NCI-H1105 treated with DMSO at 0.1 percent for 48 hours (cell line): ENCODE results near the gene CARD18.
"Not testable (repeated sequence)": the region's sequence is repeated elsewhere in the genome, so short reads cannot be mapped to it uniquely, and the experiment has no call there.

Experiments used
- DNase-seq: peaks from one replicate; lab custom pipeline; 2025; lab: John Stamatoyannopoulos, UW

The CARD18 gene

DNA sequence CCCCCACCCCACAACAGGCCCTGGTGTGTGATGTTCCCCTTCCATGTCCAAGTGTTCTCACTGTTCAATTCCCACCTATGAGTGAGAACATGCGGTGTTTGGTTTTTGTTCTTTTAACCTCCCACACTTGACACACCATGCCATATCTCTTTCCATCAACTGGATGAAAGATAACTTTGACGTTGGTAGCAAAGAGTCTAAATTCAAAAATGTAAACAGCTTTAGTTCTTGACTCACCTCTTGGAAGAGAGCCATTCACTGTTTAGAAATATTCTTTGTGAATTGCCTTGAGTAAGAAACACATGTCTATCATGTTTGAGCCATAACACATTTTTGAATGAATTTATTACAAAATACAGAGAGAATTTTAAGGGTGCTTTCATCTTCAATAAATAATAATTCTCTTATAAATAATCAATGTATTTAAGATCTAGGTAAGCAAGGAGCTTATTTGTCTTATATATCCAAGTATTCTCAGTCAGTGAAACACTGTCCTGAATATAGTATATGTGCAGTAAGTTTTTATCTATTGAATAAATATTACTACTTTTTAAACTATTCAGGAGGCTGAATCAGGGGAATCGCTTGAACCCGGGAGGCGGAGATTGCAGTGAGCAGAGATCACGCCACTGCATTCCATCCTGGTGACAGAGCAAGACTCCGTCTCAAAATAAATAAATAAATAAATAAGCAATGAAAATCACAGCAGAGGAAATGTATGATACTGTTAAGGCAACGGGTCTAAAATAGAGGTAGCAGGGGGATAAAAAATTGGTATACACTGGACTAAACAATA, 6.7 kb downstream of the CARD18 start:
- no peak for DNase-seq

GRCh38 chr11:105130189-105130813, 9.3 kb downstream of the CARD18 start:
- DNase-seq = no peak

DNA sequence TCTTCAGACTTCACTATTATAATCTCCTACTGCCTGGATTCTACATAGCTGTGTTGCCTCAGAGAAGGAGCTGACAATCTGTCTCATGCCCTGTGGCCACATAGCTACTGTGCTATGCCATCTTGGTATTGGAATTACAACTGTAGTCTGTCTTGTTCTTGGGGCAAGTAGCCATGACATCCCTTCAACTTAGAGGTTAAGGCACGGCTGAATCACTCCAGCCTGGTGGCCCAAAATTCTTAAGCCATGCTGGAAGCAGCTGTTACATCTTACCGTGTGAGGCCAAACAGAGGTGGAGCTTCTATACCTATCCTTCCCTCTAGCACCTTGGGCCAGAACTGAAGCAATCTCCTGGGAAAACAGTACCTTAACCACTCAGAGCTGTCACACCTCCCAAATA, 14.8 kb downstream of the CARD18 start:
- DNase-seq = no peak

GRCh38 chr11:105111145-105111944, 28.2 kb downstream of the CARD18 start:
- DNase-seq = no peak

GRCh38 chr11:105110688-105111030, 28.9 kb downstream of the CARD18 start:
- DNase-seq = no peak

- DNase-seq = no peak
These were observed 29.5 kb downstream of the CARD18 start for GRCh38 chr11:105109855-105110687.

GRCh38 chr11:105109321-105109720, 30.2 kb downstream of the CARD18 start:
- DNase-seq = no peak

DNA sequence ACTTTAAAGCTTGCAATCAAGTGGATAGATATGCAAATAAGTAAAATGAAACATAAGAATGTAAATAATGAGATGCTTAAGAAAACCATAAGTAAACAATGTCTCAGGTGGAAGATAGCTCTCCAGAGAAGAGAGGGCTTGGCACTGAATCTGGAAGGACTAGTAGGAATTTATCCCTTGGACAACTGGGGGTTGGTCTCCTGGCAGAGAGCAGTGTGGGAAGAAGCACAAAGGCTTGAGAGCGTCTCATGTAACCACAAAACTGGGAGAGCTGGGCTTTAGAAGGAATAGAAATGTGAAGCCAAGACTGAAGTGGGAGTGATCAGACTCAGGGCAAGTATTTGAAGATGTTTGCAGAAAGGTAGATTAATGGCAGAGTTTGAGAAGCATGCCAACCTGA, 31.3 kb downstream of the CARD18 start:
- no peak for DNase-seq

DNA sequence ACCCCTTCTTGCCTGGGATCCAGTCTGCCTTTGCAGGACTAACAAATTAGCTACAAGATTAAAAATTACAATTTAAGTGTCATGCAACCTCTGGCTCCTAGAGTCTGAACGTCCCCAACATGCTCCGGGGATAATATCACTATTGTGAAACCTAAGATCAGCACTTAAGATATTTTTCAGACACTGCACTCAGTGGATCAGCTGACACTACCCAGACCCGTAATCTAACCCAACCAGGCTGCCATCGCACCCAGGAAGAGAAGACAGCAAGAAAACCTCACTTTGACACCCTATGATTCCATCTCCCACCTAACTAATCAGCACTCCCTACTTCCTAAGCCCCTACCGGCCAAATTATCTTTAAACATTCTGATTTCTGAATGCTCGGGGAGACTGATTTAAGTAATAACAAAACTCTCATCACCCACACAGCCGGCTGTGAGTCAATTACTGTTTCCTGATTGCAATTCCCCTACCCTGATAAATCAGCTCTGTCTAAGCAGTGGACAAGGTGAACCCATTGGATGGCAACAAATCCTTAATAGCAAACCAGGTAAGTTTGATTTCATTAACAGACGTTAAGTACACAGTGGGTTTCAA, 32.2 kb downstream of the CARD18 start:
- DNase-seq = not testable (repeated sequence)

- no peak for DNase-seq
These were observed 33.4 kb downstream of the CARD18 start for GRCh38 chr11:105106140-105106539.

DNA sequence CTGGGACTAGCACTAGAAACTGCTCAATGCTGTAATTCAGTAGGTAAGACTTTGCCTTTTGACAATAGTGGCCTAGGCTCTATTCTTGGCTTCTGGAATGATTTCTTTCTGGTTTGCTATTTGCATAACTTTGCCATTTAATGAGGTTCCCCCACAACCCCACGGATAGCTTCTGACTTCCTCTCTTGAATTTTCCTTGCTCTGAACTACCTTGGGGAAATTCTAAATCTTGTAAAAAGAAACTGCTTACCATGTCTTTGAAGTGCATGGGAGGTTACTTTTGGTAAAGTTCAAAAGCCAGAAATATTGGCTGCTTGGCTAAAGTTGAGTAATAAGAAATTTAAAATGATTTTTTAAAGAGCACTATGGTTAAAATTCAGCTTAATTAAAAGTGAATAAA, 35.3 kb downstream of the CARD18 start:
- no peak for DNase-seq

DNA sequence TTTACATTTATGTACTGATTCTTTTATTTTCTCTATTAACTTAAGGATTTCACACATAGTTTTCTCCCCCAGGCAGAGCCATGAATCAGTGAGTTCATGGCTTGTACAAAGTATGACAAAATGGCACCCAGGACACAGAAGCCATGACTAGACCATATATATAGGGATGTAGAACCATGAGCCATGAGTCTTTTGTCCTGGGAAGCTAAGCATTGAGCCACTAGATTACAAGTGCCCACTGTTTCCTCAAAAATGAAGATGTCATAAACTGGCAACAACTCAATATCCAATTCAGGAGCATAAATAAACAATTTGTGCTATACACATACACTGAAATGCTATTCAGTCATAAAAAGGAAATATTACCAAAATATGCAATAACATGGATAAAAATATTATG, 36.2 kb downstream of the CARD18 start:
- DNase-seq = no peak

DNA sequence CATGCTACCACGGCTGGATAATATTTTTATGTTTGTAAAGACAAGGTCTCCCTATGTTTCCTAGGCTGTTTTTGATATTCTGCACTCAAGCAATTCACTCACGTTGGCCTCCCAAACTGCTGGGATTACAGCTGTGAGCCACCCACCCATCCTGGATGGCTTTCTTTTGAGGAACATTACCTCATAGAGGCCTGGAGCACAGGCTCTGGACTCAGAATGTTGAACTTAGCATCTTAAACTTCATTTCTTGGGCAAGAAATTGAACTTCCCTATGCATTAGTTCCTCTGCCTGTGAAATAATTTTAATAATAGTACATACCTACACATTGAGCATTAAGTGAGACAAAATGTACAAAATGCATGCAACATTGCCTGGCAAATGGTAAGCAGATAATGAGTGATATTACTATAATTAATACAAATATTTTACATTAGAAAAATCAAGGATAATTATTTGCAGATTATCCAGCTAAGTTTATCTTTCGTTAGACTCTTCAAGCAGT, 37.4 kb downstream of the CARD18 start:
- DNase-seq = not testable (repeated sequence)

GRCh38 chr11:105100981-105101630, 38.5 kb downstream of the CARD18 start:
- DNase-seq = no peak

- no peak for DNase-seq
These were observed 39.4 kb downstream of the CARD18 start for GRCh38 chr11:105100206-105100605.

DNA sequence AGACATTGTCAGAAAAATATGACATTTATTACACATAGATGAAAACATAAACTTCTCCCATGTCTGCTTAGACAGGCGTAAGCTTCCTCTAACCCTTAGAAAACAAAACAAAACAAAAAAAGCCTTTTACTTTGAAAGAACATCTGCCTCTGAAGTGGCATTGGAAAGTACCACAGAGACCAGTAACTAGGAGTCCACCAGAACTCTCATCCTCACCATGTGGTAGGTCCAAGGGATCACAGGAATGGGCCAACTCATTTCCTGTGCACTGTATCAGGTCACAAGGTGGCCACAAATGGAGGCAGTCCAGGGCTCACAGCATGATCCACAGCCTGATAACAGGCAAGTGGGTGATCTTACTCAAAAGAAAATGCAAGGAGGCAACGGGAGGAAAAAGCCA, 40.0 kb downstream of the CARD18 start:
- DNase-seq = not testable (repeated sequence)

DNA sequence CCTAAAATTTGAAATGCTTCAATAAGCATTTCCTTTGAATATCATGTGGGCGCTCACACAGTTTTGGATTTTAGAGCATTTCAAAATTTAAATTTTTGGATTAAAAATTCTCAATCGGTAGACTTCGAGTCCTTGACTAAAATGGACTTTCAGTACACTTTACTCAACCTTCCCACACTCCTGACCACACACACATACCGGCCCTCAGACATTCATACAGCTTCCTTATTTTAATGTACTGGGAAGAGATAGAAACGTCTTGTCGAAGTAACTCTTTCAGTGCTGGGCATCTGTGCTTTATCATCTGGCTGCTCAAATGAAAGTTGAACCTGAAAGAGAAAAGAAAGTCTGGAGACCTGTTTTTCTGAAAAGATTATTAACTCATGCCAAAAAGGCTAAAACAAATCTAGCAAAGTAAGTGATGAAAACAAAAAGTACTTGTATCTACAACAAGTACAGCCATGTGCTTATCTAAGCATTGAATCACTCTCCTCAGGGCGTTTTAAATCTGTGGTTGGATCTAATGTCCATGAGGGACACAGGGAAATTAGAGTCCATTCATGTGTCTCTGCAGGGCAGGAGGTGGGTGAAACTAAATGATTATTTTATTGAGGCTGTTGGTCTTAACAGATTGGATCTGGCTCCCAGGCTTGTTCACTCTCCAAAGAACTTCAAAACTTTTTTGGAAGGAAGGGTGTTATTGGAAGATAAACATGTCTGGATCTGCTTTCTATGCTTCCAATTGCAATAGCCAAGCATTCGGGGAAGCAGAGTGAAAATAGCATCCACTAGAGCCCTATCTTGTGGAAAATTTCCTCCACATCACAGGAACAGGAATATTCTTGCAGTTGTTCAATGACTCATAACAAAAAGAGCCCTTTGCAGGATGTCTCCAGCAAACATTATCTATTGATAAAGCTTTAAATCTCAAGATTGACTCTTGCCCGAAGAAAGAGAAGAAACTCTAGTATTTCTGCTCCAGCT, 47.0 kb downstream of the CARD18 start:
- DNase-seq = no peak
